IgD-negative memory B cell (primary cell): Measurements from ENCODE around the gene FNDC3B. TPM values are rescaled to one million over a fixed set of nuclear protein-coding genes. Genes with fewer than 3 reads are reported as not detected.

Experiments
- H3K27ac Mint-ChIP-seq, 3 donors: one replicate each; pipeline ENCODE4 v1.8.0; 2020 to 2022; ENCODE audit warnings: mild to moderate bottlenecking in 3 of 3, mixed read lengths in 3 of 3, moderate library complexity in 1 of 3
- H3K27me3 Mint-ChIP-seq: one replicate; pipeline ENCODE4 v1.8.0; 2021; ENCODE audit warnings: mixed read lengths
- H3K36me3 Mint-ChIP-seq: one replicate; pipeline ENCODE4 v1.8.0; 2020; ENCODE audit warnings: mild to moderate bottlenecking, mixed read lengths
- H3K4me1 Mint-ChIP-seq, 3 donors: one replicate each; pipeline ENCODE4 v1.8.0; 2020 to 2022; ENCODE audit warnings: mixed read lengths in 3 of 3, mild to moderate bottlenecking in 1 of 3
- H3K4me3 Mint-ChIP-seq, 4 donors: one replicate each; pipeline ENCODE4 v1.8.0; 2020 to 2022; ENCODE audit warnings: mild to moderate bottlenecking in 4 of 4, mixed read lengths in 4 of 4, moderate library complexity in 3 of 4
- H3K9me3 Mint-ChIP-seq, 3 donors: one replicate each; pipeline ENCODE4 v1.8.0; 2020 to 2021; ENCODE audit warnings: mixed read lengths in 3 of 3, mild to moderate bottlenecking in 1 of 3
- polyA plus RNA-seq: library from polyadenylated mRNA; unstranded; fragments of 300-500 nt; fragmentation: Illumina TruSeq; gene quantifications from one replicate; pipeline ENCODE4 v1.2.3, GENCODE V29; 2021

Gene FNDC3B
- polyA plus RNA-seq, 1 donor from 2014 or later = 3.5 TPM

- Mint-ChIP-seq H3K36me3 (peaks cover 8% of the 10 kb centered on the region), H3K27ac (no peak overlapping the region), H3K27me3 (no peaks in the 10 kb centered on the region), H3K4me1 (peaks cover 0 to 1% (median 0%) of the 10 kb centered on the region in 3 donors), H3K9me3 (peaks cover 0 to 5% (median 3%) of the 10 kb centered on the region in 3 donors), H3K4me3 (no peak overlapping the region)
Measured at GRCh38 chr3:172289583-172289982, 250.2 kb downstream of the FNDC3B start.

GRCh38 chr3:172290457-172290856 is 251.1 kb downstream of the FNDC3B start:
- H3K4me1 Mint-ChIP-seq = peaks cover 0 to 1% (median 0%) of the 10 kb centered on the region in 3 donors
- peaks cover 11% of the 10 kb centered on the region for H3K36me3 Mint-ChIP-seq
- H3K4me3 Mint-ChIP-seq = no peak overlapping the region
- no peak overlapping the region for H3K27ac Mint-ChIP-seq
- H3K27me3 Mint-ChIP-seq = no peaks in the 10 kb centered on the region
- H3K9me3 Mint-ChIP-seq = peaks cover 0 to 5% (median 3%) of the 10 kb centered on the region in 3 donors

GRCh38 chr3:172291650-172292049 is 252.3 kb downstream of the FNDC3B start:
- Mint-ChIP-seq H3K27ac (no peak overlapping the region), H3K4me3 (no peak overlapping the region), H3K27me3 (no peaks in the 10 kb centered on the region), H3K4me1 (peaks cover 0 to 1% (median 0%) of the 10 kb centered on the region in 3 donors), H3K36me3 (peaks cover 13% of the 10 kb centered on the region), H3K9me3 (peaks cover 0 to 5% (median 3%) of the 10 kb centered on the region in 3 donors)

- H3K27me3 Mint-ChIP-seq = no peaks in the 10 kb centered on the region
- H3K9me3 Mint-ChIP-seq = peaks cover 0 to 5% (median 3%) of the 10 kb centered on the region in 3 donors
- peaks cover 10% of the 10 kb centered on the region for H3K36me3 Mint-ChIP-seq
- H3K27ac Mint-ChIP-seq = no peak overlapping the region
- peaks cover 0 to 1% (median 0%) of the 10 kb centered on the region in 3 donors for H3K4me1 Mint-ChIP-seq
- no peak overlapping the region for H3K4me3 Mint-ChIP-seq
Measured at GRCh38 chr3:172292422-172292821, 253.0 kb downstream of the FNDC3B start.

GRCh38 chr3:172293093-172293492 is 253.7 kb downstream of the FNDC3B start:
- no peak overlapping the region for H3K4me3 Mint-ChIP-seq
- H3K36me3 Mint-ChIP-seq = peaks cover 12% of the 10 kb centered on the region
- peaks cover 0 to 1% (median 0%) of the 10 kb centered on the region in 3 donors for H3K4me1 Mint-ChIP-seq
- no peaks in the 10 kb centered on the region for H3K27me3 Mint-ChIP-seq
- peaks cover 0 to 5% (median 3%) of the 10 kb centered on the region in 3 donors for H3K9me3 Mint-ChIP-seq
- H3K27ac Mint-ChIP-seq = no peak overlapping the region

- no peak overlapping the region for H3K4me3 Mint-ChIP-seq
- no peaks in the 10 kb centered on the region for H3K27me3 Mint-ChIP-seq
- H3K4me1 Mint-ChIP-seq = no peaks in the 10 kb centered on the region
- H3K36me3 Mint-ChIP-seq = peaks cover 15% of the 10 kb centered on the region
- no peak overlapping the region for H3K27ac Mint-ChIP-seq
- peaks cover 0 to 5% (median 3%) of the 10 kb centered on the region in 3 donors for H3K9me3 Mint-ChIP-seq
Measured at GRCh38 chr3:172294223-172294806, 254.9 kb downstream of the FNDC3B start.

- no peaks in the 10 kb centered on the region for H3K27me3 Mint-ChIP-seq
- no peak overlapping the region for H3K27ac Mint-ChIP-seq
- H3K9me3 Mint-ChIP-seq = peaks cover 0 to 5% (median 3%) of the 10 kb centered on the region in 3 donors
- no peak overlapping the region for H3K4me3 Mint-ChIP-seq
- H3K36me3 Mint-ChIP-seq = peaks cover 15% of the 10 kb centered on the region
- H3K4me1 Mint-ChIP-seq = no peaks in the 10 kb centered on the region
Measured at GRCh38 chr3:172296248-172296974, 257.0 kb downstream of the FNDC3B start.

- no peak overlapping the region for H3K4me3 Mint-ChIP-seq
- H3K27me3 Mint-ChIP-seq = no peaks in the 10 kb centered on the region
- peaks cover 17% of the 10 kb centered on the region for H3K36me3 Mint-ChIP-seq
- H3K27ac Mint-ChIP-seq = no peak overlapping the region
- peaks cover 0 to 5% (median 3%) of the 10 kb centered on the region in 3 donors for H3K9me3 Mint-ChIP-seq
- H3K4me1 Mint-ChIP-seq = no peaks in the 10 kb centered on the region
Measured at GRCh38 chr3:172296975-172297332, 257.6 kb downstream of the FNDC3B start.

- peaks cover 16% of the 10 kb centered on the region for H3K36me3 Mint-ChIP-seq
- H3K4me1 Mint-ChIP-seq = no peaks in the 10 kb centered on the region
- H3K27ac Mint-ChIP-seq = no peak overlapping the region
- no peak overlapping the region for H3K4me3 Mint-ChIP-seq
- H3K9me3 Mint-ChIP-seq = peaks cover 0 to 5% (median 3%) of the 10 kb centered on the region in 3 donors
- no peaks in the 10 kb centered on the region for H3K27me3 Mint-ChIP-seq
Measured at GRCh38 chr3:172298247-172298646, 258.9 kb downstream of the FNDC3B start.

GRCh38 chr3:172300187-172300586 is 260.8 kb downstream of the FNDC3B start:
- Mint-ChIP-seq H3K27me3 (no peaks in the 10 kb centered on the region), H3K27ac (no peak overlapping the region), H3K36me3 (peaks cover 14% of the 10 kb centered on the region), H3K9me3 (no peaks in the 10 kb centered on the region), H3K4me3 (no peak overlapping the region), H3K4me1 (no peaks in the 10 kb centered on the region)

GRCh38 chr3:172300862-172301261 is 261.5 kb downstream of the FNDC3B start:
- Mint-ChIP-seq H3K4me1 (no peaks in the 10 kb centered on the region), H3K27ac (no peak overlapping the region), H3K36me3 (peaks cover 13% of the 10 kb centered on the region), H3K9me3 (no peaks in the 10 kb centered on the region), H3K27me3 (no peaks in the 10 kb centered on the region), H3K4me3 (no peak overlapping the region)

GRCh38 chr3:172302203-172302602 is 262.8 kb downstream of the FNDC3B start:
- no peak overlapping the region for H3K4me3 Mint-ChIP-seq
- no peaks in the 10 kb centered on the region for H3K4me1 Mint-ChIP-seq
- no peak overlapping the region for H3K27ac Mint-ChIP-seq
- H3K9me3 Mint-ChIP-seq = no peaks in the 10 kb centered on the region
- peaks cover 10% of the 10 kb centered on the region for H3K36me3 Mint-ChIP-seq
- no peaks in the 10 kb centered on the region for H3K27me3 Mint-ChIP-seq

- Mint-ChIP-seq H3K9me3 (no peaks in the 10 kb centered on the region), H3K36me3 (peaks cover 10% of the 10 kb centered on the region), H3K4me3 (no peak overlapping the region), H3K27ac (no peak overlapping the region), H3K27me3 (no peaks in the 10 kb centered on the region), H3K4me1 (no peaks in the 10 kb centered on the region)
Measured at GRCh38 chr3:172303181-172303580, 263.8 kb downstream of the FNDC3B start.

- no peak overlapping the region for H3K4me3 Mint-ChIP-seq
- H3K36me3 Mint-ChIP-seq = peaks cover 10% of the 10 kb centered on the region
- H3K4me1 Mint-ChIP-seq = no peaks in the 10 kb centered on the region
- H3K27ac Mint-ChIP-seq = no peak overlapping the region
- H3K9me3 Mint-ChIP-seq = no peaks in the 10 kb centered on the region
- no peaks in the 10 kb centered on the region for H3K27me3 Mint-ChIP-seq
Measured at GRCh38 chr3:172303941-172304558, 264.7 kb downstream of the FNDC3B start.

GRCh38 chr3:172305552-172305951 is 266.2 kb downstream of the FNDC3B start:
- no peaks in the 10 kb centered on the region for H3K27me3 Mint-ChIP-seq
- H3K4me1 Mint-ChIP-seq = no peaks in the 10 kb centered on the region
- no peak overlapping the region for H3K4me3 Mint-ChIP-seq
- H3K36me3 Mint-ChIP-seq = peaks cover 9% of the 10 kb centered on the region
- no peak overlapping the region for H3K27ac Mint-ChIP-seq
- no peaks in the 10 kb centered on the region for H3K9me3 Mint-ChIP-seq
